A673 (cell line): ENCODE results near the gene FRK.

Experiments
- CTCF ChIP-seq: fragments of 300-800, 200-600 bp; sonication (generic); conservative IDR thresholded peaks from 2 replicates; pipeline ENCODE4 v1.5.1; 2017; ENCODE audit warnings: low read depth, mild to moderate bottlenecking, antibody characterized with exemption, low read length, moderate library complexity, mixed read lengths
- EZH2 ChIP-seq: fragments of 200-600 bp; sonication (generic); IDR thresholded peaks from 2 replicates; pipeline ENCODE4 v1.6.1; 2017; ENCODE audit warnings: borderline replicate concordance, low read depth, mild to moderate bottlenecking, mixed read lengths, antibody characterized with exemption, low read length; ENCODE audit not compliant: poor library complexity, severe bottlenecking

- TF ChIP-seq CTCF (no peak), EZH2 (no peak)
Observed at GRCh38 chr6:116015561-116015960, 45.1 kb downstream of the FRK start.
